Neural progenitor cell (in vitro differentiated cells): Measurements from ENCODE around the gene ADAM17. TPM values are rescaled to one million over a fixed set of nuclear protein-coding genes. Genes with fewer than 3 reads are reported as not detected.

ENCODE experiments used
- DNase-seq: peaks from one replicate; pipeline ENCODE4 v3.0.0-alpha.2; 2016; ENCODE audit warnings: low spot score
- H2AFZ ChIP-seq: fragments of 200-600 bp; sonication (generic); replicated peaks from 2 replicates; pipeline ENCODE4 v1.6.1; 2016; ENCODE audit warnings: antibody characterized with exemption
- H3F3A ChIP-seq: fragments of 200-600 bp; sonication (generic); 2 replicates; pipeline ENCODE4 v1.6.1; 2016; ENCODE audit warnings: antibody characterized with exemption, low read depth
- H3K27ac ChIP-seq: fragments of 200-600 bp; sonication (generic); 2 replicates; pipeline ENCODE4 v1.5.1; 2016; ENCODE audit warnings: mild to moderate bottlenecking
- H3K27me3 ChIP-seq: fragments of 200-600 bp; sonication (generic); 2 replicates; pipeline ENCODE4 v1.6.1; 2016; ENCODE audit warnings: mild to moderate bottlenecking, moderate library complexity
- H3K36me3 ChIP-seq: fragments of 200-600 bp; sonication (generic); 2 replicates; pipeline ENCODE4 v1.5.1; 2016
- H3K4me1 ChIP-seq: fragments of 200-600 bp; sonication (generic); 2 replicates; pipeline ENCODE4 v1.6.1; 2016; ENCODE audit warnings: mixed run types
- H3K4me2 ChIP-seq: fragments of 200-600 bp; sonication (generic); 2 replicates; pipeline ENCODE4 v1.6.1; 2016
- H3K4me3 ChIP-seq: fragments of 200-600 bp; sonication (generic); 2 replicates; pipeline ENCODE4 v1.5.1; 2016
- H3K79me2 ChIP-seq: fragments of 200-600 bp; sonication (generic); 2 replicates; pipeline ENCODE4 v1.6.1; 2016; ENCODE audit warnings: low read depth
- H3K9ac ChIP-seq: fragments of 200-600 bp; sonication (generic); 2 replicates; pipeline ENCODE4 v1.6.1; 2016
- H3K9me3 ChIP-seq: fragments of 200-600 bp; sonication (generic); 2 replicates; pipeline ENCODE4 v1.5.1; 2016; ENCODE audit warnings: low read depth
- H4K20me1 ChIP-seq: fragments of 200-600 bp; sonication (generic); 2 replicates; pipeline ENCODE4 v1.6.1; 2016; ENCODE audit warnings: low read depth
- H3K27ac Mint-ChIP-seq: 3 replicates; pipeline ENCODE4 v1.8.0; 2021; ENCODE audit warnings: mixed read lengths
- H3K27me3 Mint-ChIP-seq: 2 replicates; pipeline ENCODE4 v1.8.0; 2022; ENCODE audit warnings: low read depth, mild to moderate bottlenecking, inconsistent platforms, moderate library complexity, mixed read lengths; ENCODE audit not compliant: insufficient read depth
- H3K36me3 Mint-ChIP-seq: 3 replicates; pipeline ENCODE4 v1.8.0; 2021; ENCODE audit warnings: mixed read lengths
- H3K4me1 Mint-ChIP-seq: 3 replicates; pipeline ENCODE4 v1.8.0; 2021; ENCODE audit warnings: mixed read lengths
- H3K4me3 Mint-ChIP-seq: 3 replicates; pipeline ENCODE4 v1.8.0; 2021; ENCODE audit warnings: mild to moderate bottlenecking, moderate library complexity, mixed read lengths
- H3K9me3 Mint-ChIP-seq: 3 replicates; pipeline ENCODE4 v1.8.0; 2020; ENCODE audit warnings: mixed read lengths
- CTCF ChIP-seq: fragments of 200-600 bp; sonication (generic); IDR thresholded peaks from 2 replicates; pipeline ENCODE4 v1.5.1; 2017; ENCODE audit warnings: antibody characterized with exemption, mild to moderate bottlenecking
- EZH2 ChIP-seq: fragments of 200-600 bp; sonication (generic); IDR thresholded peaks from 2 replicates; pipeline ENCODE4 v1.6.1; 2017; ENCODE audit warnings: antibody characterized with exemption, mild to moderate bottlenecking, moderate library complexity
- EZH2phosphoT487 ChIP-seq: fragments of 200-600 bp; sonication (generic); IDR thresholded peaks from 2 replicates; pipeline ENCODE4 v1.6.1; 2017; ENCODE audit warnings: antibody characterized with exemption
- total RNA-seq: library from RNA; depleted of rRNA; stranded (reverse); fragments of >200 nt; gene quantifications from 2 replicates; pipeline ENCODE4 v1.2.3, GENCODE V29; 2015; ENCODE audit warnings: low replicate concordance

ADAM17 gene
- total RNA-seq, 1 donor from 2014 or later = 72.1 TPM

DNA sequence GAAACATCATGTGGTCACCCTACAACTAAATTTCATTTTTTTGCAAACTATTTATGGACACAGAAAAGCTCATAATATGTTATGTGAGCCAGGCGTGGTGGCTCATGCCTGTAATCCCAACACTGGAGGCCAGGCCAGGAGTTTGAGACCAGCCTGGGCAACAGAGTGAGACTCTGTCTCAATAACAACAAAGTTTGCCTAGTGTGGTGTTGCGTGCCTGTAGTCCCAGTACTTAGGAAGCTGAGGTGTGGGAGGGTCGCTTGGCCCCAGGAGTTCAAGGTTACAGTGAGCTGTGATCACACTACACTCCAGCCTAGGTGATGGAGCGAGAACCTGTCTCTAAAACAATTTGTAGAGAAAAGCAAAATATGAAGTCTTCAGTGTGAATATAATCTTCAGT, 75.5 kb downstream of the ADAM17 start:
- H3K9ac ChIP-seq = no peak overlapping the region
- H3K27ac ChIP-seq = no peak overlapping the region
- DNase-seq = no peak
- no peak overlapping the region for H3K4me2 ChIP-seq
- Mint-ChIP-seq H3K4me1 (peaks cover 5% of the 10 kb centered on the region), H3K9me3 (no peaks in the 10 kb centered on the region), H3K36me3 (peaks cover 24% of the 10 kb centered on the region), H3K27ac (no peak overlapping the region), H3K4me3 (no peak overlapping the region), H3K27me3 (peaks cover 6% of the 10 kb centered on the region)
- H3K36me3 ChIP-seq = no peaks in the 10 kb centered on the region
- no peaks in the 10 kb centered on the region for H3K79me2 ChIP-seq
- no peaks in the 10 kb centered on the region for H4K20me1 ChIP-seq
- peaks cover 10% of the 10 kb centered on the region for H3F3A ChIP-seq
- no peaks in the 10 kb centered on the region for H3K9me3 ChIP-seq
- TF ChIP-seq EZH2 (no peak), EZH2phosphoT487 (no peak)
- H2AFZ ChIP-seq = no peak overlapping the region
- no peaks in the 10 kb centered on the region for H3K4me1 ChIP-seq
- no peak overlapping the region for H3K4me3 ChIP-seq
- H3K27me3 ChIP-seq = peaks cover 12% of the 10 kb centered on the region

DNA sequence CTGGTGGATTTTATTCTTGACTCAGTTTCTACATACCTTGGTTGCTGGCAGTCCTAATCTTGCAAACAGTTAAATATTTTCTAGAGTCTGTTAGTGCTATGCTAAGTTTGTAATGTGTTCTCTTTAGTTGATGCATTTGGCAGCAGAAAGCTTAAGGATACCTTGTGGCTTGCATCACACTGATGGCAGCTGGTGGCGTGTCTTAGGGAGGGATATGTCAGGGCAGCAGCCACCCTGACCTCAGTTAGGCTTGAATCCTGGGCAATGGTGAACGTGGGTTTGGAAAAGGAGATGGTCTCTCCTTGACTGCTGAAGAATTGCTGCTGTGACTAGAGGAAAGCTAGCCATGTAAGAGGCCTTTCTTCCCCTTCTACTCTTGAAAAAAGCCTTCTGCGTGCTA, 77.1 kb downstream of the ADAM17 start:
- no peaks in the 10 kb centered on the region for H3K9me3 ChIP-seq
- no peak for DNase-seq
- no peak for TF ChIP-seq EZH2phosphoT487
- no peak for TF ChIP-seq CTCF
- no peak for TF ChIP-seq EZH2
- H3K27ac ChIP-seq = no peak overlapping the region
- H3K36me3 ChIP-seq = no peaks in the 10 kb centered on the region
- H3K4me3 ChIP-seq = no peak overlapping the region
- Mint-ChIP-seq H3K27me3 (peaks cover 6% of the 10 kb centered on the region), H3K4me3 (no peak overlapping the region), H3K4me1 (peaks cover 5% of the 10 kb centered on the region), H3K9me3 (no peaks in the 10 kb centered on the region), H3K27ac (peak overlapping the region; percentile 13), H3K36me3 (peaks cover 19% of the 10 kb centered on the region)
- no peak overlapping the region for H3K9ac ChIP-seq
- no peak overlapping the region for H2AFZ ChIP-seq
- H3K4me2 ChIP-seq = no peak overlapping the region
- peaks cover 28% of the 10 kb centered on the region for H3K27me3 ChIP-seq
- no peaks in the 10 kb centered on the region for H3K79me2 ChIP-seq
- peaks cover 17% of the 10 kb centered on the region for H3F3A ChIP-seq
- no peaks in the 10 kb centered on the region for H3K4me1 ChIP-seq
- peaks cover 2% of the 10 kb centered on the region for H4K20me1 ChIP-seq

GRCh38 chr2:9477914-9478313, 77.7 kb downstream of the ADAM17 start:
- Histone ChIP-seq H3K27me3 (peaks cover 28% of the 10 kb centered on the region), H3K9me3 (no peaks in the 10 kb centered on the region), H2AFZ (no peak overlapping the region), H3K36me3 (no peaks in the 10 kb centered on the region), H3K9ac (no peak overlapping the region), H3K27ac (no peak overlapping the region), H3K4me2 (no peak overlapping the region), H3K4me3 (no peak overlapping the region), H3F3A (peaks cover 23% of the 10 kb centered on the region), H3K4me1 (no peaks in the 10 kb centered on the region), H3K79me2 (no peaks in the 10 kb centered on the region), H4K20me1 (peaks cover 5% of the 10 kb centered on the region)
- no peak overlapping the region for H3K4me3 Mint-ChIP-seq
- no peaks in the 10 kb centered on the region for H3K9me3 Mint-ChIP-seq
- H3K27me3 Mint-ChIP-seq = peaks cover 4% of the 10 kb centered on the region
- peaks cover 5% of the 10 kb centered on the region for H3K4me1 Mint-ChIP-seq
- DNase-seq = no peak
- TF ChIP-seq EZH2 = no peak
- TF ChIP-seq EZH2phosphoT487 = no peak
- no peak for TF ChIP-seq CTCF
- peaks cover 22% of the 10 kb centered on the region for H3K36me3 Mint-ChIP-seq
- no peak overlapping the region for H3K27ac Mint-ChIP-seq

DNA sequence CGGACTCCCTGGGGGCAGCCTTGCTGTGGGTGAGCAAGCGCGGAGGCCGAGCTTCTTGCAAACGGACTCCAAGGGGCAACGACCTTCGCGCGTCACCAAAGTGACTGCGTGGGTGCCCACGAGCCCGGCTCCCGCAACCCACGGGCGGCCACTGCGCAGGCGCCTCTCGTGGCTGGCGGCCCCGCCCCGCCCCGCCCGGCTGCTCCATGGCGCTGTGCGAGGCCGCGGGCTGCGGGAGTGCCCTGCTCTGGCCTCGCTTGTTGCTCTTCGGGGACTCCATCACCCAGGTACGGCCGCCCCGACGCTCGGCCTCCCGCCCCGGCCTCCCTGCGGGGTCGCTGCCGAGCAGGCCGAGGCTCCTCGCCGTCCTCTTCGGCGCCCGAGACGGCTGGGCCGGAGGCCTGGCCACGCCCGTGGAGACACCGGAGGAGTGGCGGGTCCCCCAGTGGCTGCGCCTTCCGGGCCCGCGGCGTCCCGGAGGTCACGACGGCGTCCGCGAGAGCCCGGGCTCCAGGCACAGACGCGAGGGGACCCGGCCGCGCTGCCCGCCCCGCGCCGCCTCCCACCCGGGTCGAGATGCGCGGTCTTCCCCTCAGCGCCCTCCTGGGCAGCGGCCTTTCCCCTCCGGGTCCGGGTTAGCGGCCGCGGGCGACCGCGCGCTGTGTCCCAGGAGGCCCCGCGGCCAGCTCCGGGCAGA, 81.1 kb downstream of the ADAM17 start, which contains the start of gene IAH1:
TSS of gene IAH1 (plus strand) at position 191 of the 697 bp plus-strand sequence. CDS start at position 207, 16 bp downstream.
- no peaks in the 10 kb centered on the region for H3K4me1 ChIP-seq
- H3K36me3 ChIP-seq = peaks cover 4% of the 10 kb centered on the region
- H3K27me3 ChIP-seq = peaks cover 28% of the 10 kb centered on the region
- peaks cover 5% of the 10 kb centered on the region for H3K4me1 Mint-ChIP-seq
- no peak within 1 kb of the TSS for H3K27ac Mint-ChIP-seq
- TF ChIP-seq EZH2 (no peak), EZH2phosphoT487 (no peak), CTCF (no peak)
- DNase-seq = peak; percentile 59
- H2AFZ ChIP-seq = peak within 1 kb of the TSS; percentile 89
- peaks cover 5% of the 10 kb centered on the region for H3K27me3 Mint-ChIP-seq
- H3K9ac ChIP-seq = no peak within 1 kb of the TSS
- H3K4me3 Mint-ChIP-seq = peak within 1 kb of the TSS; percentile 80
- H3K36me3 Mint-ChIP-seq = peaks cover 26% of the 10 kb centered on the region
- no peak within 1 kb of the TSS for H3K27ac ChIP-seq
- peaks cover 26% of the 10 kb centered on the region for H3F3A ChIP-seq
- no peaks in the 10 kb centered on the region for H3K79me2 ChIP-seq
- H3K9me3 Mint-ChIP-seq = no peaks in the 10 kb centered on the region
- peak within 1 kb of the TSS; percentile 90 for H3K4me2 ChIP-seq
- peak within 1 kb of the TSS; percentile 63 for H3K4me3 ChIP-seq
- peaks cover 5% of the 10 kb centered on the region for H4K20me1 ChIP-seq
- H3K9me3 ChIP-seq = no peaks in the 10 kb centered on the region
